K562 (cell line): ENCODE results near the gene IPO5. TPM values are rescaled to one million over a fixed set of nuclear protein-coding genes. Genes with fewer than 3 reads are reported as not detected.

Experiments used
- ATAC-seq: fragments of 200-7000 bp; cut with Tn5 transposase; 3 replicates; pipeline ENCODE4 v1.9.1; 2020; ENCODE audit warnings: moderate library complexity
- BruUV-seq: library from RNA; stranded (reverse); fragments of 400-500 nt; replicated peaks from 2 replicates; lab custom pipeline; 2021; lab: Mats Ljungman, UMichigan
- CTCF ChIA-PET: fragments of 300-600 bp; formaldehyde crosslinking; extraction: SDS; loops from one replicate; lab custom pipeline; 2021; ENCODE audit warnings: low intra/inter-chr PET ratio; lab: Yijun Ruan, JAX
- POLR2A ChIA-PET: fragments of 300-600, 350-650 bp; sonication (Branson Sonifier 250); formaldehyde crosslinking; extraction: SDS; loops from one replicate; lab custom pipeline; 2021; ENCODE audit warnings: antibody characterized with exemption, inconsistent platforms; lab: Yijun Ruan, JAX
- DNase-seq, 4 experiments: peaks; one replicate each; pipeline versions ENCODE4 v3.0.0 to v3.0.0-alpha.2; 2011 to 2018; ENCODE audit warnings: low spot score in 3 of 4, mixed read lengths in 3 of 4; ENCODE audit errors: extremely low read depth in 1 of 4
- FAIRE-seq: peaks from 2 replicates; lab custom pipeline; 2011; peaks lifted over from hg19 to GRCh38; lab: Jason Lieb, UNC
- H2AFZ ChIP-seq: 2 replicates; pipeline ENCODE4 v1.6.0; 2011; ENCODE audit warnings: low read depth, low read length, control low read depth, inconsistent platforms
- H3K27ac ChIP-seq: fragments of 200-600 bp; 3 replicates; pipeline ENCODE4 v1.8.0; 2011; ENCODE audit warnings: low read depth, mild to moderate bottlenecking, control low read depth, inconsistent platforms, low read length, moderate library complexity, mixed read lengths; ENCODE audit errors: extremely low read depth
- H3K27me3 ChIP-seq, 2 experiments: fragments of 300-600 bp in 1 of 2; 2 replicates in 1 of 2; 3 replicates in 1 of 2; pipeline versions ENCODE4 v1.6.0 to v1.8.0; 2011; ENCODE audit warnings: inconsistent platforms in 2 of 2, low read length in 2 of 2, mild to moderate bottlenecking in 1 of 2, mixed read lengths in 1 of 2, moderate library complexity in 1 of 2; ENCODE audit not compliant: control insufficient read depth in 2 of 2, insufficient read depth in 2 of 2
- H3K36me3 ChIP-seq: fragments of 300-600 bp; 3 replicates; pipeline ENCODE4 v1.8.0; 2011; ENCODE audit warnings: mild to moderate bottlenecking, low read length, inconsistent platforms; ENCODE audit not compliant: control insufficient read depth, insufficient read depth
- H3K4me1 ChIP-seq, 2 experiments: fragments of 200-600 bp in 1 of 2; replicated peaks in 1 of 2; 2 replicates in 1 of 2; 3 replicates in 1 of 2; pipeline versions ENCODE4 v1.5.1 to v1.8.0; 2011; ENCODE audit warnings: inconsistent platforms in 2 of 2, low read length in 2 of 2, mild to moderate bottlenecking in 1 of 2, mixed read lengths in 1 of 2, moderate library complexity in 1 of 2; ENCODE audit not compliant: control insufficient read depth in 2 of 2, insufficient read depth in 2 of 2
- H3K4me2 ChIP-seq: 2 replicates; pipeline ENCODE4 v1.6.1; 2011; ENCODE audit warnings: low read length, control low read depth, inconsistent platforms, mixed read lengths; ENCODE audit not compliant: insufficient read depth
- H3K4me3 ChIP-seq: fragments of 200-600 bp; sonication (generic), shearing (Covaris generic); 2 replicates; pipeline ENCODE4 v1.5.1; 2016; ENCODE audit warnings: control low read depth, inconsistent platforms
- H3K79me2 ChIP-seq: fragments of 200-600 bp; 3 replicates; pipeline ENCODE4 v1.8.0; 2011; ENCODE audit warnings: low read length, inconsistent platforms; ENCODE audit not compliant: control insufficient read depth, insufficient read depth
- H3K9ac ChIP-seq, 2 experiments: 2 replicates each; pipeline versions ENCODE4 v1.6.0 to v1.6.1; 2011; ENCODE audit warnings: low read depth in 2 of 2, low read length in 2 of 2, control low read depth in 1 of 2, inconsistent platforms in 1 of 2, mild to moderate bottlenecking in 1 of 2, mixed read lengths in 1 of 2; ENCODE audit not compliant: insufficient read depth in 1 of 2
- H3K9me1 ChIP-seq: one replicate; pipeline ENCODE4 v1.6.0; 2011; ENCODE audit warnings: inconsistent platforms, mild to moderate bottlenecking, low read length, moderate library complexity; ENCODE audit not compliant: control insufficient read depth, insufficient read depth
- H3K9me3 ChIP-seq: replicated peaks from 2 replicates; pipeline ENCODE4 v1.5.1; 2011; ENCODE audit warnings: low read depth, low read length, inconsistent platforms; ENCODE audit not compliant: control insufficient read depth, insufficient read depth
- H4K20me1 ChIP-seq: replicated peaks from 2 replicates; pipeline ENCODE4 v1.6.1; 2011; ENCODE audit warnings: low read length, inconsistent platforms, mixed read lengths; ENCODE audit not compliant: control insufficient read depth, insufficient read depth
- DMBX1 ChIP-seq: fragments of 250-450 bp; sonication (Bioruptor Pico); IDR thresholded peaks from 2 replicates; pipeline ENCODE4 v1.8.0; 2022; ENCODE audit warnings: inconsistent platforms, mild to moderate bottlenecking, moderate library complexity, borderline replicate concordance
- EP300 ChIP-seq: IDR thresholded peaks from 2 replicates; pipeline ENCODE4 v1.6.1; 2012; ENCODE audit warnings: low read length, improper control_type of control experiment
- GTF2F1 ChIP-seq: IDR thresholded peaks from 2 replicates; pipeline ENCODE4 v1.6.1; 2011; ENCODE audit warnings: low read depth, low read length, improper control_type of control experiment
- MAFG ChIP-seq: fragments of 450-650 bp; conservative IDR thresholded peaks from 2 replicates; pipeline ENCODE4 v1.6.1; 2016; ENCODE audit warnings: missing genetic modification characterization, missing compliant biosample characterization
- MTA1 ChIP-seq: fragments of 450-650 bp; IDR thresholded peaks from 2 replicates; pipeline ENCODE4 v1.6.1; 2017; ENCODE audit warnings: borderline replicate concordance
- POLR2G ChIP-seq: fragments of 200-400 bp; formaldehyde crosslinking; IDR thresholded peaks from 2 replicates; pipeline ENCODE4 v1.6.1; 2017; ENCODE audit warnings: low read depth, mild to moderate bottlenecking, antibody characterized with exemption, low read length, moderate library complexity
- ZNF143 ChIP-seq: sonication (generic); formaldehyde crosslinking; IDR thresholded peaks from 2 replicates; pipeline ENCODE4 v1.9.0; 2022; ENCODE audit warnings: mild to moderate bottlenecking, missing genetic modification reagents
- WGBS: fragments of 100-300 bp; shearing (Covaris generic); methylation state at CpG from one replicate; pipeline ENCODE4 v1.1.6; 2016; ENCODE audit warnings: low coverage, mixed read lengths; ENCODE audit not compliant: insufficient coverage; ENCODE audit errors: missing lambda C conversion rate; 5-methylcytosine and 5-hydroxymethylcytosine counted together
- in situ Hi-C: fragments of 300-500 bp; cut with MboI; formaldehyde crosslinking; loops from 4 replicates; pipeline ENCODE4 v1.15.0; 2018; ENCODE audit warnings: inconsistent platforms, mixed read lengths
- intact Hi-C: fragments of 100-400 bp; cut with micrococcal nuclease; formaldehyde crosslinking; loops from 2 replicates; pipeline ENCODE4 v1.14.2; 2022
- polyA plus RNA-seq, 8 experiments: library from polyadenylated mRNA; depleted of rRNA in 4 of 8; stranded (reverse) in 5 of 8; unstranded in 3 of 8; fragments of >200 nt; fragmentation: Nextera tagmentation in 2 of 8; fragmentation: Illumina TruSeq in 1 of 8; extraction: Ambion mirVana in 2 of 8; extraction: Trizol in 1 of 8; gene quantifications; 2 replicates each; pipeline versions ENCODE4 v1.2.1 to v1.2.3, GENCODE V29; 2011 to 2014; ENCODE audit warnings: inconsistent platforms in 1 of 8, missing spikeins in 1 of 8
- total RNA-seq, 7 experiments: library from RNA; depleted of rRNA in 6 of 7; stranded (reverse); fragments of >200 nt in 6 of 7; fragmentation: Illumina TruSeq in 2 of 7; extraction: Trizol in 2 of 7; gene quantifications; 2 replicates each; pipeline versions ENCODE4 v1.2.1 to v1.2.3, GENCODE V29; 2011 to 2021; ENCODE audit warnings: low replicate concordance in 1 of 7
- TF ChIP-seq, protein P1 (sequence below): fragments of 250-450 bp; sonication (Bioruptor Pico); IDR thresholded peaks from 2 replicates; pipeline ENCODE4 v1.8.0; 2021; ENCODE audit warnings: moderate library complexity, mild to moderate bottlenecking, inconsistent platforms
- TF ChIP-seq, protein P2 (sequence below): sonication (generic); formaldehyde crosslinking; IDR thresholded peaks from 2 replicates; pipeline ENCODE4 v1.8.0; 2022; ENCODE audit warnings: mild to moderate bottlenecking, low read depth, missing genetic modification reagents
- TF ChIP-seq, protein P3 (sequence below): sonication (generic); formaldehyde crosslinking; IDR thresholded peaks from 2 replicates; pipeline ENCODE4 v1.8.0; 2022; ENCODE audit warnings: missing genetic modification reagents, mild to moderate bottlenecking, moderate library complexity, borderline replicate concordance
- TF ChIP-seq, protein P4 (sequence below): fragments of 450-650 bp; conservative IDR thresholded peaks from 2 replicates; pipeline ENCODE4 v1.6.1; 2016; ENCODE audit warnings: missing genetic modification characterization, low read depth, mild to moderate bottlenecking, missing compliant biosample characterization, moderate library complexity
- TF ChIP-seq, protein P5 (sequence below): sonication (generic); formaldehyde crosslinking; IDR thresholded peaks from 2 replicates; pipeline ENCODE4 v1.8.1; 2022; ENCODE audit warnings: missing genetic modification reagents

Gene IPO5
- total and polyA plus RNA-seq, 9 of the 15 experiments (the other 6 are each of a cell fraction or from before 2014, with no cell fraction given) = 45.8 to 206 (median 134) TPM

DNA sequence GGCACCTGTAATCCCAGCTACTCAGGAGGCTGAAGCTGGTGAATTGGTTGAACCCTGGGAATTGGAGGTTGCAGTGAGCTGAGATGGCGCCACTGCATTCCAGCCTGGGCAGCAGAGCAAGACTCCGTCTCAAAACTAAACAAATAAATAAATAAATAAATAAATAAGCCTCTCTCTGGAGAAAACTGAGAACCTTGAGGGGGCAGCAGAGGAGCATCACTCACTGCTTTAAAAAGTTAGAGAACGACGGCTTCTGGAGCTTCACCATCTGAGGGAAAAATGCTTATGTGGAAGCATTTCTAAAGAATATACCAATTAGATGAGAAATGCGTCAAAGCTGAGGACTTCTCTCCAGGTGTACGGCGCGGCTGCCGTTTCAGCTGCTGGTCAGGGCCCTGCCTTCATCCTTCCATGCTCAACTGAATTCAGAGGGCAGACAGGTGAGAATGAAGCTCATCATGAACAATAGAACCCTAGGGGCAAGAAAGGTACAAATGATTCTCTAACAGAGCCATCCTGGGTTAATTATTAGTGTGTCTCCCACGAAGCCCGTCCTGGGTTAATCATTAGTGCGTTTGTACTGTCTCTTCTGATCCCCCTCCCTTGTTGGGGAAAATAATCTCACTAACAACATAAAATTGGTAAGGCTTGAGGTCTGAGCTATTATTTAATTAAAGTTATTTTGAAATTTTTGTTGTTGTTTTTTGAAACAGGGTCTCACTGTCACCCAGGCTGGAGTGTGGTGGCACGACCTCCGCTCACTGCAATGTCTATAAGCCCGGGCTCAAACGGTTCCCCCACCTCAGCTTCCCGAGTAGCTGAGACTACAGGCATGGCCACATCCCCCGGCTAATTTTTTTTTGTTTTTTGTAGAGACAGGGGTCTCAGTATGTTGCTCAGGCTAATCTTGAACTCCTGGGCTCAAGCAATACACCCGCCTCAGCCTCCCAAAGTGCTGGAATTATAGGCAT is 80.1 kb downstream of the IPO5 start (continued):
- TF ChIP-seq GTF2F1 = no peak
- TF ChIP-seq, protein P1, sequence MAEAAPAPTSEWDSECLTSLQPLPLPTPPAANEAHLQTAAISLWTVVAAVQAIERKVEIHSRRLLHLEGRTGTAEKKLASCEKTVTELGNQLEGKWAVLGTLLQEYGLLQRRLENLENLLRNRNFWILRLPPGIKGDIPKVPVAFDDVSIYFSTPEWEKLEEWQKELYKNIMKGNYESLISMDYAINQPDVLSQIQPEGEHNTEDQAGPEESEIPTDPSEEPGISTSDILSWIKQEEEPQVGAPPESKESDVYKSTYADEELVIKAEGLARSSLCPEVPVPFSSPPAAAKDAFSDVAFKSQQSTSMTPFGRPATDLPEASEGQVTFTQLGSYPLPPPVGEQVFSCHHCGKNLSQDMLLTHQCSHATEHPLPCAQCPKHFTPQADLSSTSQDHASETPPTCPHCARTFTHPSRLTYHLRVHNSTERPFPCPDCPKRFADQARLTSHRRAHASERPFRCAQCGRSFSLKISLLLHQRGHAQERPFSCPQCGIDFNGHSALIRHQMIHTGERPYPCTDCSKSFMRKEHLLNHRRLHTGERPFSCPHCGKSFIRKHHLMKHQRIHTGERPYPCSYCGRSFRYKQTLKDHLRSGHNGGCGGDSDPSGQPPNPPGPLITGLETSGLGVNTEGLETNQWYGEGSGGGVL = no peak
- no peak for TF ChIP-seq MAFG (tag)
- TF ChIP-seq EP300 = no peak

DNA sequence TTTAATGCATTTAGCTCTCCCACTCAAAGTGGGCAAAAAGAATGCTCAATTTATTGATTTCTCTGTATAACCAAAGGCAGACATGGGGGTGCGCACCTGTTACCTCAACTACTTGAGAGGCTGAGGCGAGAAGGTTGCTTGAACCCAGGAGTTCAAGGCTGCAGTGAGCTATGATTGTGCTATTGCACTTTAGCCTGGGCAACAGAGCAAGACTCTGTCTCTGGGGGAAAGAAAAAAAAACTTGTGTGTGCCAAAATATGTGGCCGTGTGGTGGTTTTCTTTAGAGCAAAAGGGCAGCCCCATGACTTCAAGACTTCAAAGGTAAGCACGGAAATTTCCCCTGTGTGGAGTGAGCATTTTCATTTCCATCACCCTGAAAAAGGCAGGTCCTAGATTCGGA is 81.9 kb downstream of the IPO5 start:
- Histone ChIP-seq H3K9me3 (no peaks in the 10 kb centered on the region), H3K9ac (no peak overlapping the region), H3K4me1 (no peaks in the 10 kb centered on the region), H3K4me2 (no peak overlapping the region), H3K4me3 (no peak overlapping the region), H2AFZ (no peak overlapping the region), H3K79me2 (no peaks in the 10 kb centered on the region), H3K9me1 (no peaks in the 10 kb centered on the region), H3K36me3 (no peaks in the 10 kb centered on the region), H3K27me3 (peaks cover 0 to 22% of the 10 kb centered on the region in 2 experiments; a peak in 4 of 5 replicates), H4K20me1 (no peaks in the 10 kb centered on the region), H3K27ac (no peak overlapping the region)
- ChIA-PET CTCF (no interaction called here), POLR2A (no interaction called here)
- no peak for FAIRE-seq
- BruUV-seq = no TSS peak
- DNase-seq = no peak
- ATAC-seq = no peak
- in situ Hi-C loops (no loop called here), intact Hi-C loops (loop anchor here (10.0 kb wide), 1 partner anchor 639 kb away; no protein-coding TSS in a partner anchor)
- WGBS = 0% methylated on average over 4 of the region's 5 CpGs
- no peak for TF ChIP-seq MTA1
- TF ChIP-seq, protein P2, sequence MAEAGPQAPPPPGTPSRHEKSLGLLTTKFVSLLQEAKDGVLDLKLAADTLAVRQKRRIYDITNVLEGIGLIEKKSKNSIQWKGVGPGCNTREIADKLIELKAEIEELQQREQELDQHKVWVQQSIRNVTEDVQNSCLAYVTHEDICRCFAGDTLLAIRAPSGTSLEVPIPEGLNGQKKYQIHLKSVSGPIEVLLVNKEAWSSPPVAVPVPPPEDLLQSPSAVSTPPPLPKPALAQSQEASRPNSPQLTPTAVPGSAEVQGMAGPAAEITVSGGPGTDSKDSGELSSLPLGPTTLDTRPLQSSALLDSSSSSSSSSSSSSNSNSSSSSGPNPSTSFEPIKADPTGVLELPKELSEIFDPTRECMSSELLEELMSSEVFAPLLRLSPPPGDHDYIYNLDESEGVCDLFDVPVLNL = no peak
- TF ChIP-seq POLR2G = no peak
- TF ChIP-seq, protein P3, sequence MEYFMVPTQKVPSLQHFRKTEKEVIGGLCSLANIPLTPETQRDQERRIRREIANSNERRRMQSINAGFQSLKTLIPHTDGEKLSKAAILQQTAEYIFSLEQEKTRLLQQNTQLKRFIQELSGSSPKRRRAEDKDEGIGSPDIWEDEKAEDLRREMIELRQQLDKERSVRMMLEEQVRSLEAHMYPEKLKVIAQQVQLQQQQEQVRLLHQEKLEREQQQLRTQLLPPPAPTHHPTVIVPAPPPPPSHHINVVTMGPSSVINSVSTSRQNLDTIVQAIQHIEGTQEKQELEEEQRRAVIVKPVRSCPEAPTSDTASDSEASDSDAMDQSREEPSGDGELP (CRISPR knock-in tag) = no peak
- TF ChIP-seq, protein P4, sequence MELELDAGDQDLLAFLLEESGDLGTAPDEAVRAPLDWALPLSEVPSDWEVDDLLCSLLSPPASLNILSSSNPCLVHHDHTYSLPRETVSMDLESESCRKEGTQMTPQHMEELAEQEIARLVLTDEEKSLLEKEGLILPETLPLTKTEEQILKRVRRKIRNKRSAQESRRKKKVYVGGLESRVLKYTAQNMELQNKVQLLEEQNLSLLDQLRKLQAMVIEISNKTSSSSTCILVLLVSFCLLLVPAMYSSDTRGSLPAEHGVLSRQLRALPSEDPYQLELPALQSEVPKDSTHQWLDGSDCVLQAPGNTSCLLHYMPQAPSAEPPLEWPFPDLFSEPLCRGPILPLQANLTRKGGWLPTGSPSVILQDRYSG (tag) = no peak
- TF ChIP-seq, protein P5, sequence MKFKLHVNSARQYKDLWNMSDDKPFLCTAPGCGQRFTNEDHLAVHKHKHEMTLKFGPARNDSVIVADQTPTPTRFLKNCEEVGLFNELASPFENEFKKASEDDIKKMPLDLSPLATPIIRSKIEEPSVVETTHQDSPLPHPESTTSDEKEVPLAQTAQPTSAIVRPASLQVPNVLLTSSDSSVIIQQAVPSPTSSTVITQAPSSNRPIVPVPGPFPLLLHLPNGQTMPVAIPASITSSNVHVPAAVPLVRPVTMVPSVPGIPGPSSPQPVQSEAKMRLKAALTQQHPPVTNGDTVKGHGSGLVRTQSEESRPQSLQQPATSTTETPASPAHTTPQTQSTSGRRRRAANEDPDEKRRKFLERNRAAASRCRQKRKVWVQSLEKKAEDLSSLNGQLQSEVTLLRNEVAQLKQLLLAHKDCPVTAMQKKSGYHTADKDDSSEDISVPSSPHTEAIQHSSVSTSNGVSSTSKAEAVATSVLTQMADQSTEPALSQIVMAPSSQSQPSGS (CRISPR knock-in tag) = no peak
- no peak for TF ChIP-seq ZNF143
- no peak for TF ChIP-seq DMBX1 (CRISPR knock-in tag)
